GM23338 (cell line): ENCODE measurements around the gene CHI3L1. TPM values are rescaled to one million over a fixed set of nuclear protein-coding genes. Genes with fewer than 3 reads are reported as not detected.

Source experiments
- ATAC-seq: fragments of 200-7000 bp; cut with Tn5 transposase; 3 replicates; pipeline ENCODE4 v1.9.1; 2020
- DNase-seq: peaks from one replicate; pipeline ENCODE4 v3.0.0-alpha.2; 2015; ENCODE audit warnings: low spot score
- H2AFZ ChIP-seq: fragments of 200-600 bp; sonication (generic); 2 replicates; pipeline ENCODE4 v1.8.0; 2016; ENCODE audit warnings: antibody characterized with exemption, mild to moderate bottlenecking, moderate library complexity
- H3F3A ChIP-seq: fragments of 200-600 bp; sonication (generic); replicated peaks from 2 replicates; pipeline ENCODE4 v1.8.0; 2017; ENCODE audit warnings: antibody characterized with exemption, mixed run types, low read depth
- H3K27ac ChIP-seq: fragments of 200-600 bp; sonication (generic); 2 replicates; pipeline ENCODE4 v1.6.1; 2016; ENCODE audit warnings: low read depth
- H3K27me3 ChIP-seq: fragments of 200-600 bp; sonication (generic); 2 replicates; pipeline ENCODE4 v1.8.0; 2016; ENCODE audit warnings: mild to moderate bottlenecking, mixed run types, moderate library complexity; ENCODE audit not compliant: insufficient read depth
- H3K36me3 ChIP-seq: fragments of 200-600 bp; sonication (generic); 2 replicates; pipeline ENCODE4 v1.8.0; 2016; ENCODE audit warnings: mild to moderate bottlenecking; ENCODE audit not compliant: insufficient read depth
- H3K4me1 ChIP-seq: fragments of 200-600 bp; sonication (generic); 2 replicates; pipeline ENCODE4 v1.8.0; 2016; ENCODE audit warnings: mild to moderate bottlenecking, moderate library complexity; ENCODE audit not compliant: insufficient read depth
- H3K4me2 ChIP-seq: fragments of 200-600 bp; sonication (generic); 2 replicates; pipeline ENCODE4 v1.7.1; 2017; ENCODE audit warnings: mixed run types
- H3K4me3 ChIP-seq: fragments of 200-600 bp; sonication (generic); 2 replicates; pipeline ENCODE4 v1.6.1; 2016; ENCODE audit warnings: mixed run types
- H3K79me2 ChIP-seq: fragments of 200-600 bp; sonication (generic); replicated peaks from 2 replicates; pipeline ENCODE4 v1.8.0; 2017; ENCODE audit warnings: mild to moderate bottlenecking; ENCODE audit not compliant: insufficient read depth
- H3K9me2 ChIP-seq: fragments of 200-600 bp; sonication (generic); 2 replicates; pipeline ENCODE4 v1.8.0; 2017; ENCODE audit not compliant: insufficient read depth
- H4K20me1 ChIP-seq: fragments of 200-600 bp; sonication (generic); replicated peaks from 2 replicates; pipeline ENCODE4 v1.8.0; 2017; ENCODE audit warnings: mild to moderate bottlenecking; ENCODE audit not compliant: insufficient read depth
- H3K27ac Mint-ChIP-seq: 2 replicates; pipeline ENCODE4 v1.8.0; 2020; ENCODE audit warnings: inconsistent platforms, mild to moderate bottlenecking, moderate library complexity, mixed read lengths
- H3K27me3 Mint-ChIP-seq: 3 replicates; pipeline ENCODE4 v1.8.0; 2022; ENCODE audit warnings: low read depth, mild to moderate bottlenecking, moderate library complexity, mixed read lengths, inconsistent platforms; ENCODE audit not compliant: insufficient read depth, poor library complexity
- H3K36me3 Mint-ChIP-seq: 3 replicates; pipeline ENCODE4 v1.8.0; 2021; ENCODE audit warnings: low read depth, mild to moderate bottlenecking, inconsistent platforms, moderate library complexity, mixed read lengths
- H3K4me1 Mint-ChIP-seq: 3 replicates; pipeline ENCODE4 v1.8.0; 2020; ENCODE audit warnings: mild to moderate bottlenecking, inconsistent platforms, mixed read lengths
- H3K4me3 Mint-ChIP-seq: 3 replicates; pipeline ENCODE4 v1.8.0; 2021; ENCODE audit warnings: moderate library complexity, mild to moderate bottlenecking, inconsistent platforms, mixed read lengths
- H3K9me3 Mint-ChIP-seq: 3 replicates; pipeline ENCODE4 v1.8.0; 2020; ENCODE audit warnings: moderate library complexity, mild to moderate bottlenecking, inconsistent platforms, mixed read lengths
- CREB1 ChIP-seq: fragments of 250-450 bp; sonication (Bioruptor Pico); IDR thresholded peaks from 2 replicates; pipeline ENCODE4 v1.5.0; 2020; ENCODE audit warnings: low read depth, mild to moderate bottlenecking, moderate library complexity
- EZH2 ChIP-seq: fragments of 200-600 bp; sonication (generic); IDR thresholded peaks from one replicate; pipeline ENCODE4 v1.8.0; 2017; ENCODE audit warnings: antibody characterized with exemption, mild to moderate bottlenecking, low read depth; ENCODE audit not compliant: unreplicated experiment
- JUNB ChIP-seq: IDR thresholded peaks from one replicate; pipeline ENCODE4 v1.6.1; 2016; ENCODE audit warnings: antibody characterized with exemption; ENCODE audit not compliant: unreplicated experiment
- NANOG ChIP-seq: IDR thresholded peaks from 2 replicates; pipeline ENCODE4 v1.6.1; 2016; ENCODE audit warnings: antibody characterized with exemption, borderline replicate concordance
- POLR2AphosphoS5 ChIP-seq: IDR thresholded peaks from 2 replicates; pipeline ENCODE4 v1.6.1; 2016; ENCODE audit warnings: antibody characterized with exemption, low read depth
- ZNF114 ChIP-seq: fragments of 250-450 bp; sonication (Bioruptor Pico); IDR thresholded peaks from 2 replicates; pipeline ENCODE4 v1.5.0; 2020; ENCODE audit warnings: mild to moderate bottlenecking, moderate library complexity
- polyA plus RNA-seq: library from polyadenylated mRNA; unstranded; fragments of >200 nt; fragmentation: Nextera tagmentation; extraction: Ambion mirVana; gene quantifications from 2 replicates; pipeline ENCODE4 v1.2.1, GENCODE V29; 2016
- total RNA-seq: library from RNA; depleted of rRNA; stranded (reverse); fragments of >200 nt; shearing (Covaris generic); gene quantifications from 2 replicates; pipeline ENCODE4 v1.2.3, GENCODE V29; 2014
- TF ChIP-seq, protein P1 (sequence below), 2 experiments: fragments of 200-600 bp in 1 of 2; sonication (generic) in 1 of 2; conservative IDR thresholded peaks; 2 replicates each; pipeline versions ENCODE4 v1.5.1 to v1.6.1; 2016 to 2017; ENCODE audit warnings: antibody characterized with exemption in 2 of 2, low read depth in 2 of 2, mild to moderate bottlenecking in 2 of 2, moderate library complexity in 1 of 2
- TF ChIP-seq, protein P2 (sequence below): fragments of 250-450 bp; sonication (Bioruptor Pico); IDR thresholded peaks from 2 replicates; pipeline ENCODE4 v1.5.0; 2020; ENCODE audit warnings: mild to moderate bottlenecking, moderate library complexity

Gene CHI3L1
- total and polyA plus RNA-seq, 2 experiments from 2014 or later, result 0.76 TPM; not detected in 1

DNA sequence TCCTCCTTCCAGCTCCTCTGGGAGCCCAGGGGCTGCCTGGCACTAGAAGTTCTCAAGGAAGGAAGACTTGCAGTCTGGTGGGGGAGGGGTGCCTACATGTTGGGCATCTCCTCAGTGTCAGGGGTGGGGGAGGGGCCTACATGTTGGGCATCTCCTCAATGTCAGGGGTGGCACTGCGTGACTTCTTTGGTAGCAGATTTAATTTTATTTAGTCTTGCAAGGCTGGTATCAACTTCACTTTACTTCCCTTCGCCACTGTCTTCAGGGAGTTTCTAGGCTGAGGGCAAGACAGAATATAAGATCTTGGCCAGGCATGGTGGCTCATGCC lies 40.5 kb downstream of the CHI3L1 start:
- Histone ChIP-seq H3K79me2 (no peaks in the 10 kb centered on the region), H3K36me3 (no peaks in the 10 kb centered on the region), H3K4me1 (peaks cover 28% of the 10 kb centered on the region), H3K27me3 (no peaks in the 10 kb centered on the region), H3F3A (no peaks in the 10 kb centered on the region), H4K20me1 (no peaks in the 10 kb centered on the region), H3K27ac (no peak overlapping the region), H3K9me2 (no peaks in the 10 kb centered on the region), H3K4me3 (no peak overlapping the region), H2AFZ (no peak overlapping the region), H3K4me2 (no peak overlapping the region)
- Mint-ChIP-seq H3K9me3 (peaks cover 2% of the 10 kb centered on the region; the same call in 1 of the 3 replicates), H3K36me3 (no peaks in the 10 kb centered on the region), H3K27me3 (peaks cover 14% of the 10 kb centered on the region), H3K27ac (no peak overlapping the region; the same call in 1 of the 2 replicates), H3K4me3 (no peak overlapping the region), H3K4me1 (peaks cover 57% of the 10 kb centered on the region)
- DNase-seq, result peak; percentile 9
- TF ChIP-seq JUNB, result no peak
- TF ChIP-seq, protein P1, sequence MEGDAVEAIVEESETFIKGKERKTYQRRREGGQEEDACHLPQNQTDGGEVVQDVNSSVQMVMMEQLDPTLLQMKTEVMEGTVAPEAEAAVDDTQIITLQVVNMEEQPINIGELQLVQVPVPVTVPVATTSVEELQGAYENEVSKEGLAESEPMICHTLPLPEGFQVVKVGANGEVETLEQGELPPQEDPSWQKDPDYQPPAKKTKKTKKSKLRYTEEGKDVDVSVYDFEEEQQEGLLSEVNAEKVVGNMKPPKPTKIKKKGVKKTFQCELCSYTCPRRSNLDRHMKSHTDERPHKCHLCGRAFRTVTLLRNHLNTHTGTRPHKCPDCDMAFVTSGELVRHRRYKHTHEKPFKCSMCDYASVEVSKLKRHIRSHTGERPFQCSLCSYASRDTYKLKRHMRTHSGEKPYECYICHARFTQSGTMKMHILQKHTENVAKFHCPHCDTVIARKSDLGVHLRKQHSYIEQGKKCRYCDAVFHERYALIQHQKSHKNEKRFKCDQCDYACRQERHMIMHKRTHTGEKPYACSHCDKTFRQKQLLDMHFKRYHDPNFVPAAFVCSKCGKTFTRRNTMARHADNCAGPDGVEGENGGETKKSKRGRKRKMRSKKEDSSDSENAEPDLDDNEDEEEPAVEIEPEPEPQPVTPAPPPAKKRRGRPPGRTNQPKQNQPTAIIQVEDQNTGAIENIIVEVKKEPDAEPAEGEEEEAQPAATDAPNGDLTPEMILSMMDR (conservative IDR thresholded peaks at IDR 0.05; ENCODE audit: low read depth in 2 of 2), result no peak
- no peak for ATAC-seq

DNA sequence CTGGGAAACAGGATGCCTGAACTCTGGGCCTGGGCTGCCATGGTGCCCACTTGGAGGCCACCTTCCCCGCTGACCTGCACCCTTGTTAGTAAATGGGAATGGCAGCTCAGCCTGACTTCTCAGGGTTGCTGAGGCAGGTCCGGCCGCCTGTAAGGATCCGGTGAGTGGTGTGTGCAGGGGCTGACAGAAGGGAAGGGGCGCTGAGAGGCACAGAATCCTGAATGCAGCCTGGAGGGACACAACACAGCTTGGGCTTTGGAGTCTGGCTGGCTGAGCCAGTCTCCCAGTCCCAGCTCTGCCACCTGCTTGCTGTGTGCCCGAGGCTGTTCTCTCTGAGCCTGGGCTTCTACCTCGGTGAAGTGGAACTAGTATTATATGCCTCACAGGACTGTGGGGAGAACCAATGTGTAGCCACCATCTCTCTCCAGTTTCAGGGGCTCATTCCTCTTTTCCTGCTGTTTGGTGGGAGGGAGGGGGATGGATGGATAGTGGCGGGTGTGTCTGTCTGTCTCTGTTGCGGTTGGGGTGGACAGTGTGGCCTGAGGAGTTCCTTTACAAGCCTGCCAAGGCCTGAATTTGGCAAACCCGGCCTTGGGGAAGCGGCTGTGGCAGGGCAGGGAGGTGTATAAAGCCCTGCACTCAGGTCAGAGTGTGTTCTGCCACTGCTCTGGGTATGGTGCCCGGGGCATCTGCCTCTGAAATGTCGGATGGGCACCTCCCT lies 41.0 kb downstream of the CHI3L1 start:
- ATAC-seq, result no peak

DNA sequence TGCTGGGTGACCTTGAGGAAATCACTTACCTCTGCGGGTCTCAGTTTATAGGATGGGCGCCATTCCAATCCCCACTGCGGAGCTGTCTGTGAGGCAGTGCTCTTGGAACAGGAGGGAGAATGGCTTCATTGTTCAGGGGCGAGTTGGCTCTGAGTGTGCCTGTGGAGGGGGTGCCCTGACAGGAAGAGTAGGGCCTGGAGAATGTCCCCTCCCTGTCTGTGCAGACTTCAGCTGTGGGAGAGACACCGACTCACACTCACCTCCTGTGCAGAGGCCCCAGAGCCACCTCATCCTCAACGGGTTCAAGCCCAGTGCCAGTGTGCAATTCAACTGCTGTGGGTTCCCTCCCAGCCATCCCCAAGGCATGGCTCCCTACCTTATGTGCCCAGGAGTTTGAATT lies 41.8 kb downstream of the CHI3L1 start:
- TF ChIP-seq ZNF114 (no peak), EZH2 (no peak), NANOG (no peak), JUNB (no peak), POLR2AphosphoS5 (no peak)
- TF ChIP-seq, protein P2, sequence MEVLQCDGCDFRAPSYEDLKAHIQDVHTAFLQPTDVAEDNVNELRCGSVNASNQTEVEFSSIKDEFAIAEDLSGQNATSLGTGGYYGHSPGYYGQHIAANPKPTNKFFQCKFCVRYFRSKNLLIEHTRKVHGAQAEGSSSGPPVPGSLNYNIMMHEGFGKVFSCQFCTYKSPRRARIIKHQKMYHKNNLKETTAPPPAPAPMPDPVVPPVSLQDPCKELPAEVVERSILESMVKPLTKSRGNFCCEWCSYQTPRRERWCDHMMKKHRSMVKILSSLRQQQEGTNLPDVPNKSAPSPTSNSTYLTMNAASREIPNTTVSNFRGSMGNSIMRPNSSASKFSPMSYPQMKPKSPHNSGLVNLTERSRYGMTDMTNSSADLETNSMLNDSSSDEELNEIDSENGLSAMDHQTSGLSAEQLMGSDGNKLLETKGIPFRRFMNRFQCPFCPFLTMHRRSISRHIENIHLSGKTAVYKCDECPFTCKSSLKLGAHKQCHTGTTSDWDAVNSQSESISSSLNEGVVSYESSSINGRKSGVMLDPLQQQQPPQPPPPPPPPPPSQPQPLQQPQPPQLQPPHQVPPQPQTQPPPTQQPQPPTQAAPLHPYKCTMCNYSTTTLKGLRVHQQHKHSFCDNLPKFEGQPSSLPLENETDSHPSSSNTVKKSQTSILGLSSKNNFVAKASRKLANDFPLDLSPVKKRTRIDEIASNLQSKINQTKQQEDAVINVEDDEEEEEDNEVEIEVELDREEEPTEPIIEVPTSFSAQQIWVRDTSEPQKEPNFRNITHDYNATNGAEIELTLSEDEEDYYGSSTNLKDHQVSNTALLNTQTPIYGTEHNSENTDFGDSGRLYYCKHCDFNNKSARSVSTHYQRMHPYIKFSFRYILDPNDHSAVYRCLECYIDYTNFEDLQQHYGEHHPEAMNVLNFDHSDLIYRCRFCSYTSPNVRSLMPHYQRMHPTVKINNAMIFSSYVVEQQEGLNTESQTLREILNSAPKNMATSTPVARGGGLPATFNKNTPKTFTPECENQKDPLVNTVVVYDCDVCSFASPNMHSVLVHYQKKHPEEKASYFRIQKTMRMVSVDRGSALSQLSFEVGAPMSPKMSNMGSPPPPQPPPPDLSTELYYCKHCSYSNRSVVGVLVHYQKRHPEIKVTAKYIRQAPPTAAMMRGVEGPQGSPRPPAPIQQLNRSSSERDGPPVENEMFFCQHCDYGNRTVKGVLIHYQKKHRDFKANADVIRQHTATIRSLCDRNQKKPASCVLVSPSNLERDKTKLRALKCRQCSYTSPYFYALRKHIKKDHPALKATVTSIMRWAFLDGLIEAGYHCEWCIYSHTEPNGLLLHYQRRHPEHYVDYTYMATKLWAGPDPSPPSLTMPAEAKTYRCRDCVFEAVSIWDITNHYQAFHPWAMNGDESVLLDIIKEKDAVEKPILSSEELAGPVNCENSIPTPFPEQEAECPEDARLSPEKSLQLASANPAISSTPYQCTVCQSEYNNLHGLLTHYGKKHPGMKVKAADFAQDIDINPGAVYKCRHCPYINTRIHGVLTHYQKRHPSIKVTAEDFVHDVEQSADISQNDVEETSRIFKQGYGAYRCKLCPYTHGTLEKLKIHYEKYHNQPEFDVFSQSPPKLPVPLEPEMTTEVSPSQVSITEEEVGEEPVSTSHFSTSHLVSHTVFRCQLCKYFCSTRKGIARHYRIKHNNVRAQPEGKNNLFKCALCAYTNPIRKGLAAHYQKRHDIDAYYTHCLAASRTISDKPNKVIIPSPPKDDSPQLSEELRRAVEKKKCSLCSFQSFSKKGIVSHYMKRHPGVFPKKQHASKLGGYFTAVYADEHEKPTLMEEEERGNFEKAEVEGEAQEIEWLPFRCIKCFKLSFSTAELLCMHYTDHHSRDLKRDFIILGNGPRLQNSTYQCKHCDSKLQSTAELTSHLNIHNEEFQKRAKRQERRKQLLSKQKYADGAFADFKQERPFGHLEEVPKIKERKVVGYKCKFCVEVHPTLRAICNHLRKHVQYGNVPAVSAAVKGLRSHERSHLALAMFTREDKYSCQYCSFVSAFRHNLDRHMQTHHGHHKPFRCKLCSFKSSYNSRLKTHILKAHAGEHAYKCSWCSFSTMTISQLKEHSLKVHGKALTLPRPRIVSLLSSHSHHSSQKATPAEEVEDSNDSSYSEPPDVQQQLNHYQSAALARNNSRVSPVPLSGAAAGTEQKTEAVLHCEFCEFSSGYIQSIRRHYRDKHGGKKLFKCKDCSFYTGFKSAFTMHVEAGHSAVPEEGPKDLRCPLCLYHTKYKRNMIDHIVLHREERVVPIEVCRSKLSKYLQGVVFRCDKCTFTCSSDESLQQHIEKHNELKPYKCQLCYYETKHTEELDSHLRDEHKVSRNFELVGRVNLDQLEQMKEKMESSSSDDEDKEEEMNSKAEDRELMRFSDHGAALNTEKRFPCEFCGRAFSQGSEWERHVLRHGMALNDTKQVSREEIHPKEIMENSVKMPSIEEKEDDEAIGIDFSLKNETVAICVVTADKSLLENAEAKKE (CRISPR knock-in tag), result no peak
- no peak for ATAC-seq
- Mint-ChIP-seq H3K4me1 (peaks cover 46% of the 10 kb centered on the region), H3K27ac (no peak overlapping the region), H3K4me3 (no peak overlapping the region), H3K36me3 (no peaks in the 10 kb centered on the region), H3K27me3 (peaks cover 14% of the 10 kb centered on the region), H3K9me3 (peaks cover 2% of the 10 kb centered on the region; the same call in 1 of the 3 replicates)
- H4K20me1 ChIP-seq, result no peaks in the 10 kb centered on the region
- H3K27me3 ChIP-seq, result no peaks in the 10 kb centered on the region
- H3F3A ChIP-seq, result no peaks in the 10 kb centered on the region
- H2AFZ ChIP-seq, result no peak overlapping the region
- H3K79me2 ChIP-seq, result no peaks in the 10 kb centered on the region
- H3K36me3 ChIP-seq, result no peaks in the 10 kb centered on the region
- H3K4me3 ChIP-seq, result no peak overlapping the region
- no peaks in the 10 kb centered on the region for H3K9me2 ChIP-seq
- DNase-seq, result no peak
- H3K27ac ChIP-seq, result no peak overlapping the region
- no peak overlapping the region for H3K4me2 ChIP-seq
- H3K4me1 ChIP-seq, result peaks cover 28% of the 10 kb centered on the region

More for the DNA sequence above, 41.0 kb downstream of the CHI3L1 start:
- Mint-ChIP-seq H3K36me3 (no peaks in the 10 kb centered on the region), H3K9me3 (peaks cover 2% of the 10 kb centered on the region; the same call in 1 of the 3 replicates), H3K27me3 (peaks cover 14% of the 10 kb centered on the region), H3K4me1 (peaks cover 55% of the 10 kb centered on the region), H3K4me3 (no peak overlapping the region), H3K27ac (no peak overlapping the region; the same call in 1 of the 2 replicates)
- H2AFZ ChIP-seq, result no peak overlapping the region
- peaks cover 28% of the 10 kb centered on the region for H3K4me1 ChIP-seq
- H3K36me3 ChIP-seq, result no peaks in the 10 kb centered on the region
- H3F3A ChIP-seq, result no peaks in the 10 kb centered on the region
- H3K27me3 ChIP-seq, result no peaks in the 10 kb centered on the region
- H3K79me2 ChIP-seq, result no peaks in the 10 kb centered on the region
- no peak for DNase-seq
- H3K4me3 ChIP-seq, result no peak overlapping the region
- TF ChIP-seq CREB1 (CRISPR knock-in tag), result no peak
- H3K4me2 ChIP-seq, result no peak overlapping the region
- no peak overlapping the region for H3K27ac ChIP-seq
- H4K20me1 ChIP-seq, result no peaks in the 10 kb centered on the region
- H3K9me2 ChIP-seq, result no peaks in the 10 kb centered on the region
